Stimulated activated CD8-positive, alpha-beta memory T cell treated with anti-CD3 and anti-CD28 coated beads, Interleukin-12 subunit alpha, Interleukin-12 subunit beta, amount 100 ng/mL, for 4 hours (primary cell): ENCODE results near the gene PTPRF.
"Not testable (repeated sequence)": the region's sequence is repeated elsewhere in the genome, so short reads cannot be mapped to it uniquely, and the experiment has no call there.

Experiments
- DNase-seq: peaks from one replicate; pipeline ENCODE4 v3.0.0-alpha.2; 2020; ENCODE audit warnings: low read depth

Gene PTPRF

GRCh38 chr1:43634721-43635120 is 104.0 kb downstream of the PTPRF start:
- DNase-seq = no peak

GRCh38 chr1:43636006-43636641 is 105.4 kb downstream of the PTPRF start:
- DNase-seq = no peak

GRCh38 chr1:43637267-43637666 is 106.6 kb downstream of the PTPRF start:
- no peak for DNase-seq

- not testable (repeated sequence) for DNase-seq
Observed at GRCh38 chr1:43638381-43638780, 107.7 kb downstream of the PTPRF start.

- DNase-seq = no peak
Observed at GRCh38 chr1:43639976-43640794, 109.5 kb downstream of the PTPRF start.

- no peak for DNase-seq
Observed at GRCh38 chr1:43644558-43644957, 113.9 kb downstream of the PTPRF start.

GRCh38 chr1:43645461-43645860 is 114.8 kb downstream of the PTPRF start:
- DNase-seq = no peak

- not testable (repeated sequence) for DNase-seq
Observed at GRCh38 chr1:43647331-43647730, 116.6 kb downstream of the PTPRF start.

GRCh38 chr1:43648221-43648847 is 117.7 kb downstream of the PTPRF start:
- DNase-seq = no peak

- DNase-seq = no peak
Observed at GRCh38 chr1:43648876-43649477, 118.3 kb downstream of the PTPRF start.

GRCh38 chr1:43650310-43651085 is 119.8 kb downstream of the PTPRF start:
- peak; percentile 72 for DNase-seq

- no peak for DNase-seq
Observed at GRCh38 chr1:43651188-43651587, 120.5 kb downstream of the PTPRF start.

- no peak for DNase-seq
Observed at GRCh38 chr1:43651902-43652301, 121.2 kb downstream of the PTPRF start.

GRCh38 chr1:43653339-43653738 is 122.7 kb downstream of the PTPRF start:
- DNase-seq = no peak

GRCh38 chr1:43653893-43654292 is 123.2 kb downstream of the PTPRF start:
- no peak for DNase-seq

- DNase-seq = no peak
Observed at GRCh38 chr1:43655953-43656352, 125.3 kb downstream of the PTPRF start.

GRCh38 chr1:43659212-43660166 is 128.8 kb downstream of the PTPRF start:
- no peak for DNase-seq

GRCh38 chr1:43660355-43660754 is 129.7 kb downstream of the PTPRF start:
- DNase-seq = no peak

GRCh38 chr1:43664369-43664768 is 133.7 kb downstream of the PTPRF start:
- DNase-seq = no peak

- no peak for DNase-seq
Observed at GRCh38 chr1:43666608-43667007, 135.9 kb downstream of the PTPRF start.

- DNase-seq = no peak
Observed at GRCh38 chr1:43668956-43669355, 138.3 kb downstream of the PTPRF start.
